Measurements from ENCODE around the gene WIZ.

WIZ gene

DNA sequence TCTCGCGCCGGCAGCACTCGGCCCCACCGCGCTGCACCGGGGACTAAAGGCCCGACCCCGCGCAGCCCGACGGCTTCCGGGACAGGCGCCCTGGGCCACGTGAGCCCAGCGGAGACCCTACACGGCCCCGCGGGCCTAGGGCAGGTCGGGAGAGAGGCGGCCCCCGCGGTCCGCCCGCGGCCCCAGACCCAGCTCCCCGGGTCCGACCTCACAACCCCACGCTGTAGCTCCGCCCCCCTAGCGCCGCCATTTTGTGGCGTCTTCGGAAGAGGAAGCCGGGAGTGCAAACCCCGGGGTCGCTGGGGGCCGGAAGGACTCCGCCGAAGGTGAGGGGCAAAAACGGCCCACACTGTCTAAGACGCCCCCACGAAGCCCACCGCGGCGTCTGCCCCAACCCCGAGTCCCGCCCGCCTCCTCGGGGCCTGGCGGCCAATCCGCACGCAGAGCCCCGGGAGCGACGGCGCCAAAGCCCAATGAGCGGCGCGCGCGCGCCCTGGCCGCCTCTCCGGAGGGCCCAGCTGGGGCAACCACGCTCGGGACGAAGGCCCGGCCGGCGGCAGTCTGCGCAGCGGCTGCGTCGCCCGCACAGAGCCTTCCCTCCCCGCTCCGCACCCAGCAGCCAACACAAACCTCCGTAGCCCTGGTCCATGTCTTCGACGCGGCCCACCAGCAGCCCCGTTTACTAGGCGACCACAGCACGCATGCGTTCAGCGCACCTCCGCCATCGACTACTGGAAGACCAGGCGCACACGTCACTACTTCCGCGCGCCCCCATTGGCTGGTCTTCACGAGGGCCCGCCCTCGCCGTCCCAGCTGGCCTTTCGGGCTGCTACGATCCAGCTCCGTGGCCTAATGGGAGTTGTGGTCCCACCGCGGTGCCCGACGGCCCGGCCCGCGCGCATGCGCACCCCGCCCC is 70.4 kb downstream of the WIZ start, which contains the start of gene AKAP8:
Gene AKAP8, minus strand, starts transcription at position 705 of the 916 bp plus-strand sequence. Its CDS starts 56 bp downstream, at position 649.
- no peak for TF ChIP-seq CTCF (IDR thresholded peaks at IDR 0.05; ENCODE audit: low read depth, low read length)
- peak within 1 kb of the TSS; percentile 87 for H3K4me3 ChIP-seq (ENCODE audit: low read depth, low read length)
- peak within 1 kb of the TSS; percentile 98 for H3K27ac ChIP-seq
- H3K36me3 ChIP-seq = peaks cover 26% of the 10 kb centered on the region
- peak; percentile 98 for DNase-seq
- H3K9me3 ChIP-seq (ENCODE audit: severe bottlenecking) = no peaks in the 10 kb centered on the region
- no peaks in the 10 kb centered on the region for H3K27me3 ChIP-seq (ENCODE audit: insufficient read depth, low read depth, severe bottlenecking)

DNA sequence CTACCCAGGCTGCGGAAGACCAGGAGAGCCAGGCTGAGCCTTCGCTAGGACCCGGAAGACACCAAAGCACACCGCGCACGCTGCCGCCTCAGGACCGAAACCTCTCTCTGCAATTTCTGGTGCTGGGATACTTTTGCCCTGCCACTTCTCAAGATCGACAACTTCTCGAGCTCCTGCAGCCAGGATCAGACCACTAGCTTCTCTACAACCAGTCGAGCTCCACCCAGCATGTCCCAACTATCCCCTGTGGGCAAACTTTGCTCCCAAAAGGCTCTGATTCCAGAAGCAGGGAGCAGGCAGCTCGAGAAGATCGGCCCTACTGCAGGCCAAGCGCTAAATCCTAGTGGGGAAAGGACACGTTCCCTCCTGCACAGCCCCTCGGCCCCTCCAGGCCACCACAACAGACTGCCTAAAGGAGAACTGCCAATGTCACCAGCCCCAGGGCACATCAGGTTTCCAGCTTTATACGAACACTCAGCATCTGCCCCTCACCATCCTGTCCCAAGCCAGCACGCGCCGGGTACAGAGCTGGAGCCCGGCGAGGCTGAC is 71.1 kb downstream of the WIZ start:
- H3K36me3 ChIP-seq = peaks cover 32% of the 10 kb centered on the region
- no peaks in the 10 kb centered on the region for H3K9me3 ChIP-seq (ENCODE audit: severe bottlenecking)
- H3K27me3 ChIP-seq (ENCODE audit: insufficient read depth, low read depth, severe bottlenecking) = no peaks in the 10 kb centered on the region
- H3K27ac ChIP-seq = peak overlapping the region; percentile 98
- H3K4me3 ChIP-seq (ENCODE audit: low read depth, low read length) = peak overlapping the region; percentile 87
- TF ChIP-seq CTCF (IDR thresholded peaks at IDR 0.05; ENCODE audit: low read depth, low read length) = no peak
- DNase-seq = peak; percentile 21

- no peak for DNase-seq
- Histone ChIP-seq H3K36me3 (peaks cover 47% of the 10 kb centered on the region), H3K4me3 (ENCODE audit: low read depth, low read length) (no peak overlapping the region), H3K27ac (no peak overlapping the region), H3K27me3 (ENCODE audit: insufficient read depth, low read depth, severe bottlenecking) (no peaks in the 10 kb centered on the region), H3K9me3 (ENCODE audit: severe bottlenecking) (no peaks in the 10 kb centered on the region)
- TF ChIP-seq CTCF (IDR thresholded peaks at IDR 0.05; ENCODE audit: low read depth, low read length) = no peak
Measured at GRCh38 chr19:15374796-15375440, 74.8 kb downstream of the WIZ start.

GRCh38 chr19:15374105-15374651 is 75.6 kb downstream of the WIZ start:
- Histone ChIP-seq H3K9me3 (ENCODE audit: severe bottlenecking) (no peaks in the 10 kb centered on the region), H3K36me3 (peaks cover 51% of the 10 kb centered on the region), H3K27me3 (ENCODE audit: insufficient read depth, low read depth, severe bottlenecking) (no peaks in the 10 kb centered on the region), H3K4me3 (ENCODE audit: low read depth, low read length) (no peak overlapping the region), H3K27ac (no peak overlapping the region)
- TF ChIP-seq CTCF (IDR thresholded peaks at IDR 0.05; ENCODE audit: low read depth, low read length) = no peak
- no peak for DNase-seq

- no peaks in the 10 kb centered on the region for H3K27me3 ChIP-seq (ENCODE audit: insufficient read depth, low read depth, severe bottlenecking)
- peaks cover 51% of the 10 kb centered on the region for H3K36me3 ChIP-seq
Measured at GRCh38 chr19:15373644-15374043, 76.1 kb downstream of the WIZ start.

More at GRCh38 chr19:15373644-15374043, 76.1 kb downstream of the WIZ start:
- H3K9me3 ChIP-seq (ENCODE audit: severe bottlenecking) = no peaks in the 10 kb centered on the region
- no peak overlapping the region for H3K4me3 ChIP-seq (ENCODE audit: low read depth, low read length)
- TF ChIP-seq CTCF (IDR thresholded peaks at IDR 0.05; ENCODE audit: low read depth, low read length) = no peak
- DNase-seq = no peak
- H3K27ac ChIP-seq = no peak overlapping the region

Measured in WERI-Rb-1 (cell line).